Adrenal gland (tissue), 5 donors: ENCODE measurements around the gene RGS7.

ENCODE experiments used
- CTCF ChIP-seq, 6 experiments: fragments of 450-650 bp in 4 of 6; fragments of 200-600 bp in 2 of 6; sonication (generic) in 1 of 6; IDR thresholded peaks; 1 replicate in 5 of 6; 2 replicates in 1 of 6; pipeline versions ENCODE4 v1.5.1 to v1.8.0; 2016 to 2021; ENCODE audit warnings: antibody characterized with exemption in 6 of 6, mild to moderate bottlenecking in 2 of 6, moderate library complexity in 1 of 6
- POLR2A ChIP-seq, 2 donors: fragments of 450-650 bp; IDR thresholded peaks; one replicate each; pipeline ENCODE4 v1.6.1; 2017; ENCODE audit warnings: antibody characterized with exemption in 2 of 2, mild to moderate bottlenecking in 2 of 2, moderate library complexity in 1 of 2
- donor health status: DM: no; HTN: no; CAD: no.

DNA sequence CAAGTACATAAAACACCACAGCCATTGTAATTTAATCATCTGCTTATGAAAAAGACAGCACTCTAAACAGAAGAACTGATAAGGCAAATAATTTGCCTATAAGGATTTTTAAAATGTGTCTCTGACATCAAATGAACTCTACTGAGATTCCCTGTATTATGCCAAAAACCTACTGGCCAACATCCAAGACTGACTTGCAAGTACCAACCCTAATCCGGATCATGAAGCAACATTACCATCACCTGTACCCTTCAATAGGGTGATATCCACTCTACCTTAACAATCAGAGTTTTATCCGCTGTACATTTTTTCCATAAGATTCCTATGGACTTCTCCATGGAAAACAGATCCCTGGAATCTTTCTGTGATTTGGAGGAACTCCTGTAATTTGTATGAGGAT is 4.6 kb downstream of the RGS7 start:
- TF ChIP-seq CTCF (IDR thresholded peaks at IDR 0.05) (no peak), POLR2A (IDR thresholded peaks at IDR 0.05) (no peak)
